ENCODE results near the gene PEX14.

The PEX14 gene

DNA sequence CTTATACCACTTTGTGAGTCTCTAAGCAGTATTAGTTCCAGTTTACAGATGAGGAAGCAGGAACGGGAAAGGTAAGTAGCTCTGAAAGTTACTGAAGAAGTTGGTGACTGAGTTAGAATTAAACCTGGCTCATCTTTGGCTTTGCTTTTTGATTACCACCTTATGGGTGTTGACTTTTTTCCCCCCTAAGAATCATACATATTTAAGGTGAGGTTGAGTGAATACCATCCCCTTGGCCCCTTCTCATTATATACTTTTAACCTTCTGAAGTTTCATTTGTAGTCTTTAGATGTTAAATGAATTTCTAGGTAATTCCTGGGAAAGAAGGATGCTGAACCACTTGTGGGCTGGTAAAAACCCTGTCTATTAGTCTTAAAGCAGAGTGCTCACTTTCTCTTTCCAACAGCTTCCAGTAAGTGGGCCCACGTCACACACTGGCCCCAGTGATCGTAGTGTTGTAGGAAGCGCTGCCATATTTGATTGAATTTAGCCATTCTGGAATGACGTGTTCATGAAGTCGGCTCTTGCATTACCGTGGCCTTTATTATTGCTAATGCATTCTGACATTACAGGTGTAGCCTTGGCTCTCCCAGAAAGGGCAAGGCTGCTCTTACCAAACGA, 46.9 kb downstream of the PEX14 start:
- no peak for DNase-seq

DNA sequence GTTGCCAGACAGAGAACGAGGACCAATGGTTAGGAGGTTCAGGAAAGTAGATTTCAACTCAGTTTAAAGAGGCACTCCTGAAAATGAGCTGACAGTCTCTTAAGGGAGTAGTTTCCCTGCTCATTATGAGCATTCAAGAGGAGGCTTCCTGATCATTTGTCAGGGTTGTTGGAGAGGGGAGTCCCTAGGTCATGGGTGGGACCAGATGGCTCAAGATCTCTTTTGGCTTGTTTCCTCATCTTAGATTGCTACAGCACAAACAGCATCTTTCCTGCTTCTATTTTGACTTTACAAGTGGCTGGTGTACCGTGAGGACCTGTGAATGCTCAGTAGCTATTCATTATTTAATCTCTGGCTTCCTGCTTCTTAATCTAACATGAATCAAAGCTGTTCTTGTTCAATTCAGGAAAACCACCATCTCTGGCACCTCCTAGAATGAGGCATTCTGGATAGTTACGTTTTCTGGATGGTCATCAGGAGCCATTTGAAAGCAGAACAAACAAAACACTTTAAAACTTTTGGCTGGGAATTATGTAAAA, 47.6 kb downstream of the PEX14 start:
- no peak for DNase-seq

DNA sequence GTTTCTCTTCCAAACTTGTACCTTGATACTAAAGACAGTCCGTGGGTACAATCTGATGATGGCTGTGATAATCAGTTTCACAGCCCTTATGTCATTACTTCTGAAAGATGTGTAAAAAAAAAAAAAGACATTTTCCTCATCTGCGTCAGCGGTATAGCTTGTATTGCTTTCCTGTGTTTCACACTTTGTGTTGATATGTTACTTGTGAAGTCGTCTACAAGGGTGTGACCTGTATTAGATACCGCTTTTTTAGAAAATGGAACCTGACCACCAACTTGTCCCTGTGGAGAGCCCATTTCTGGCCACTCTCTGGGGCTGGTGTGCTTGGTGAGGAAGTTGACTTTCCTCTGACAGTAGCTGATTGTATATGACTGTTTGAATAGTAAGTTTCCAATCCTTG, 50.5 kb downstream of the PEX14 start:
- DNase-seq = no peak

DNA sequence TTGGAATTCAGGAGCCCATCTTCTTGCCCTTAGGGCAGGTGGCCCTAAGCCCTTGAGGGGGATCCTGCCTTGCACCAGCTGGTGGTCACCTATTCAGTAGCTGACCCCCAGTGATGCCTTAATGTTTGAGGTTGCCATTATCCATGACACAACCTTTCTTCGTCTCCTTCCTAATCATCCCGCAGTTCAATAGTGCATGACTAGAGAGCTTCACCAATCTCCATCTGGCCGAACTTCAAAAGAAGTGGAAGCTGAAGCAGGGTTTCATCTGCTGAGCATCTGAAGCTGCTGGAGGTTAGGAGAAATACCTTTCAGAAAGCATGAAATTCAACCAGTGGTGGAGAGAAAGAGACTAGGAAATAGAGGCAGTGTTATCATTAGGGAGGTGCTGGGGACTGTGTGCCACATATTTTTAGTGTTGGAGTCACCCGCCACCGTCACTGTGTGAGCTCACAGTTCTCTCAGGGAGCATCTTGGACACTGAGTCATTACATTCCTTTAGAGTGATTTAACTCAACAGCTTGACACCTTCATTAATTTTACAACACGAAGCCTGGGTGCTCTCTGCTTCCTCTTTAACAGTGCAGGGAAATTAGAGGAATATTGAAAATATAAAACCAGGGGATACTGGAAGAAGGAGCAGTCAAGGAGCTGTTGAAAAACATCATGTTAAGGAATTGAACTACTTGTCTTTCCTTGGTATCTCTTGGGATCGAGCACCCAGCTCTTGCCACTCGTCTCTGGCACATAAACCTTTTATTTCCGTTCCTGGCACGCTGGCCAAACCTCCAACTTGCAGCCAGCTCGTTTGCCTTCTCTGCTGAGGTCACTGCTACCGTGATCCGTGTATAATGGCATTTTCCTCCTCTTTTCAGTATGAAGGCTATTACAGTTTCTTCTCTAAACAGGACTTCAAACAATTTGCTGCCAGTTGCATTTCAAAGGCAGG, 53.6 kb downstream of the PEX14 start:
- no peak for DNase-seq

DNA sequence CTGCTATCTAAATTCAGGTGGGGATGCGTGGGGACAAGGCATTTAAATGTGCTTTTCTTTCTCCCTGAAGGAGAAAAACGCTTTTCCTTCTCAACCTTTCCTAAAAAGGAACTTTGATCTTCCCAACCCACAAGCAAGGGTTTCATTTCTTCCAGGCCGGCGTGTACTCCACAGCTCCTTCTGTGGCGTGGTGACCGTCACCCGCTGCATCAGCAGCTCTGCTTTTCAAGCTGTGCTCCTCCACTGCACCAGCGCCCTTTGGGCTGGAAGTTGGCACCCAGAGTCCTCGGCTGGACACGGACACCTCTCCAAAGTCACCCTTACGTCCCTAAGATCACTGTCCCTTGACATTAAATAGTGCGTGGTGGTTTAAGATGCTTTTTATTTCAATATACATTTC, 54.3 kb downstream of the PEX14 start:
- no peak for DNase-seq

DNA sequence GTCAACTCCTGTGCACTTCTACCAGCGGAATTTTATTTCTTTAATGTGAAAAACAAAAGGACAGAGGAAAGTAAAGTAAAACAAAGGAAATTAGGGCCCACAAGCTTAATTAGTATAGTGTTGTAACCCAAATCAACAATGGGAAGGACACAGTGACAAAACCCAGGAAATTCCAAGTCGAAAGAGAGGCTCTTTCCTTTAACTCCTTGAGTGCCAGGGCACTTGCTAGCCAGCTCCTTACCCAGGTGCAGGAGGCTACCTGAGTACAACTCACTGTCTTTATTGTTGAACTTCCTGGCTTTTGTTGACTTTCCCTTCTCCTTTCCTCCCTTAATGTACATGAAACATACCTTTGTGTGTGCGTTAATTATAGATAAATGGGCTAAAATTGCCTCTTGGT, 55.0 kb downstream of the PEX14 start:
- DNase-seq = no peak

DNA sequence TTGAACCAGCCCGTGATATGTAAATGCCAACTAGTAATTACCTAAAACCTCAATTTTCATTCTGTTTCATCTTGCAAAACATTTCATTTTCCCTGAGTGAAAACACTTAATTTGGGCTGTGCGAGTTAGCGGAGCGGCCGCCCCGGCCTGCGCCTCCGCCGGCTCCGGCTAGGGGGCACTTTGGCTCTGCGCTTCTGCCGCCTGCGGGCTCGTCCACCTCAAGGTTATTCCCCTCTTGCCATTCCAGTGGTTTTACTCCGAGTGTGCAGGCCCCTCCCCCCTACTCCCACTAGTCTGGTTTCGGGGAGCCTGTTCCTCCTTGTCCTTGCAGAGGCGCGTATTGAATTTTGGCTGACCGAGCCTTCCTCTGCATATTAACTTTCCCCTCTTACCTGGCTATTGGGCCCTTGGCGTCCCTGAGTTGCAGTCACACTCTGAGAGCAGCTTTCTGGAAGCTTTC, 55.6 kb downstream of the PEX14 start:
- DNase-seq = no peak

DNA sequence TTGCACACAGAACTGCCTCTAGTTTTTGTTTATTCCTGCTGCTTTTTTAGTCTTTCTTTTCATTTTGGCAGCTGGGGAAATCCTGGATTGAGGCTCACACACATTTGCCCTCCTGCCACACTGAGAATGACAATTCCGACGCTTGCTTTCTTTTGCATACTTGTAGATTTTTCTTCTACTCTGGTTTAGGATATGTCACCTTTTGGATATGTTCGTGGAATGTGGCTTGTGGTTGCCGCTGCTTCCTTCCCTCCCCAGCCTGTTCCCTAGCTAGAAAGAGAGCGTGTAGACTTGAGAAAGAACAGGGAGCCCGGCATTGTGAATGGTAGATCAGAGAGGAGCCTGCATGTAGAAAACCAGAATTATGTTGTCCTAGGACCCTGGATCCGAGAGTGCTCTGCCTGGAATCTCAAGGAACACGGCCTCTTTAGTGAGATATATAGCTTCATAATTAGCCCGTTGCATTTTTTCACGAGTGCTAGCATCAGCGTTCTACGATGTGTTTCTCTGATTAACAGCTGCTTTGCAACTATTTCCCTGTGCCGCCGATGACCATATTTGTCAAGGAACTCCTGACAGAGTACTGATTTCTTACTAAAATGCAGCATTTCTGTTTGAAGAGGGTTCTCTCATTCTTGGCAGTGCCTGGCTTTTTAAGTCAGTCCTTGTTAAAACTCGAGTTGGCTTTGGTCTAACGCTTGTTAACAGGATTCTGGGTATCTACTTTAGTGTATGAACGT, 56.2 kb downstream of the PEX14 start:
- no peak for DNase-seq

DNA sequence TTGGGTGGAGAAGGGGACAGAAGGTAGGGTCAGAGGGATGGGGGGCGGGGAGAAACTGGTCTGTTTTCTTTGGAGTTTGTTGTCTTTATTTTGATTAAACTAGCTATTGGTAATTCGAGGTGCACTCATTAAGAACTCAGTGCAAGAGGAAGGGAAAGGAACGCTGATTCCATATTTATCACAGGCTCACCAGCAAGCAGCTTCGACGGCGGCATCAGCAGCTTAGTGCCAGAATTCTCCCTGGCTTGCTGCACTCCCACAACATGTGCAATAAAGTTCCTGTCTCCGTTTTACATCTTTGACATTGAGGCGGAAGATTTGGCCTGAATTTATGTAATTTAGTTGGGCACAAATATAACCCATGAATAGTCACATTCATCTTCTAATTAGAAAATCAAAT, 57.6 kb downstream of the PEX14 start:
- DNase-seq = no peak

DNA sequence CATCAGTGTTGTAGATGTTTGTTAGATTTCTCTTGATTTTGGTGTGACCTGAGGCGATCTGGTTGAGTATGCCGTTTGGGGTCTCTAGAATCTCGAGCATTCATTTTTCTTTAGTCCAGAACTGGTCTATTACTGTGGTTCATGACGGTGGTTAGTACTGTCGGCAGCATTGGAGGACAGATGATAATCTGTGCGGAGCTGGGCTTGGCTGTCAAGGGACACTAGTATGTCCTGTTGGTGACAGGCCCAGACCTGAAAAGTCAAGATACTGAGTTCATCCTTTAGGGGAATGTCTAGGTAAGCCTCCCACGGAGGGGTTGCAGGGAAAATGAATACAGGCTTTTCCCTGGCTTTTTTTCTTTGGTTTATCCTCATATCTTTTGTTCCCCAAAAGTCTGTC, 59.8 kb downstream of the PEX14 start:
- DNase-seq = no peak

DNA sequence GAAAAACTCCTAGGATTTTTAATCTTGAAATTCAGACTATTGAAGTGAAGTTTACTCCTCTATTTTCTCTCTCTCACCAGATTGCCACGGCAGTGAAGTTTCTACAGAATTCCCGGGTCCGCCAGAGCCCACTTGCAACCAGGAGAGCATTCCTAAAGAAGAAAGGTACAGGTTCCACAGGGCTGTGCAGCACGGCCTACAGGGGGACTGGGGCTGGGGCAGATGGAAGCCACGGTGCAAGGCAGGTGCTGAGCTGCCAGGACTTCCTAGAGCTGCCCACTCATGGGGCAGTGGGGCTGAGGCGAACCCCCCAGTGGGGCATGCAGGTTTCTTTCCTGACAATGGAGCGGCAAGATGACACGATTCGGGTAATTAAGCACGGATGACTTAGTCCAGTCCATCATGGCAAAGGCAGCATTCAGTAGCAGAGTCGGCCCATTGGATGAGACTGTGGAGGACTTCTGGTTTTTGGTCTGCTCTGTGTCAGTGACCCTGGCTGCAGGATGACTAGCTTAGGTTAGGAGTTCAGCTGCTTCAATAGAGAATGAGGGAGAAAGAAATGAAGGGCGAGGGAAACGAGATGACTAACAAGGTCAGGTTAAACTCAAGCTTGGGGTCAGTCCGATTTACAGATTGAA, 61.5 kb downstream of the PEX14 start:
- no peak for DNase-seq

DNA sequence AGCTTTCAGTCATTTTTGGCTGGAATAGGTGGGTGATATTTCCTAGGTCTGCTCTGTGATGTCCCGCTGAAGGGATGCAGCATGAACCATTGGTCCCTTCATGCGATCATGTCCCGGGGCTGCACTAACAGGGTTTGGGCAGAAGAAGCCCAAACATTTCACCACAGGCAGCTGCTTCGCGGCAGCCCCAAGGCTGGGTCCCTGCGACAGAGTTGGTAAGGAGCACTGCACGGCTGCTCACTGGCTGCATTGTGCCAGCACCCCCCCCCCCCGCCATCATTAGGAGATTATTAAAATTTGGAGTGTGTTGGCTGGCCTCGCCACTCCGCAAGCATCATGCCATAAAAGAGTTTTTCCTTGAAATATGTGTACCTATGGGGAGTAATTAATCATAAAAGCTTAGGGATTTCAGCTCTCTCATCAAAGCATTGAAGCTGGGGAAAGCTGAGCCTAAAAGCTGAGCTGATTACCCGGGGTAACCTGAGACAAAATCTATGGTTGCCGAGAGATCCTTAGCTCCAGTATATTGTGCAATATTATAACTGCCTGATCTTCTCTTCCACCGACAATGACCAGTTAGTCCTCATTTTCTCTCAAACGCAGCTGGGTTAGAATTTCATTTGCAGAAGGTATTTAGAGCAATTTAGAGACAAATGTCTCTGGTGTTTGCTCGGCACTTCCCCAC, 62.5 kb downstream of the PEX14 start:
- DNase-seq = no peak

DNA sequence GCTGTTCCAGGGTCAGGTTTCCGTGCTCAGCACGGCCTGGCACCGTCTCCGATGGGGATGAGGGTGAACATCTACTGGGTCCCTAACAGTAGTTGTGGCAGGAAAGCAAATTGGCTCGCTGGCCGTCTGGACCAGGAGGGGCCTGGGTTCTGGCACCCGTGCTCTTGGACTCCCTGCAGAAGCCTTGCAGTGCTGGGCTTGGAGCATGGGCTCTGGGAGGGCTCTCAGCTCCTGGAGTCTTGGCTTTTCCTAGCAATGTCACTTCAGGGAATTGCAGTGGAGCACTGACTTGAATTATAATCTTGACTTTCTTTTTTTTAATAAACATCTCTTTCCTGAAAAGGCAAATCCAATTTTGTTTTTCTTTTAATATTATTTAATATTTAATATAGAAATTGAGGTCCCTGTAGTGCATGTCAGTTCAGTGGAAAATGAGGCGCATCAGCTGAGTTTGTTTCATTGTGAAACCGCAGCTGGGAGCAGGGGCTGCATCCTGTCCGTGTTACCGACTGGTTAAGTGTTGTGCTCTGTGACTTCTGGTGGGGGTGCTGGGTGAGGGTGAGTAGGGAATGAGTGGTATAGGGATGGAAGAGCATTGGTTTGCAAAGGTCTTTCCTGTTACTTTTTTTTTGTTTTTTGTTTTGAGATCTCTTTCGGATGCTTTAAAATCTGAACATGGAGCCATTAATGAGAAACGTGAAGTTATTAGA, 64.1 kb downstream of the PEX14 start:
- DNase-seq = no peak

DNA sequence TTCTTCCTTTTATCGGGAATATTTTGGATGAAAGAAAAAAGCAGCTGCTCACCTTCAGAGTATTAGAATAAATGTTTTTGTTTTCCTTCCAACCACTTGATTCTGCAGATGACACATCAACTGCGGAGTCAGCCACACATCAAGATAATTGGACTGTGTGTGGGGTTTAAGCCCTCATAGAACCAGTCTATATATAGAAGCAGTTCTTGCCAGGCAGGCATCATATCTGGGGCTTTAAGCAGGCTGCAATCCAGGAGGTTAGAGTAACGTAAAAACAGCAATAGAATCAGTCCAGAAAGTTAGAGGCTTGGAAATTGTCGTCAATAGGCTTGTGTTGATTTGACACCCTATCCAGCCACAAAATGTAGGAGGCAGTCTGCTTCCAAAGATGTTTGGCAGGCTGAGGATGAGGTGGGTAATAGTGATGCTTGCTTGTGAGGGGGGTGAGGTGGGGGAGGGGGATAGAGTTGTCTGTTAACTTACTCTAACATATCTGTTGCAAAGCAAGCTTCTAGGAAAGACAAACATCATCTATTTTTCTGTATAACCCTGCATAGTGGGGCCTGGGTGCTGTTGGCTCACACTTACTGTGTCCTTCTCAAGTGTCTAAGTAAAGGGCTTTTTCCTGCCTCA, 64.8 kb downstream of the PEX14 start:
- no peak for DNase-seq

DNA sequence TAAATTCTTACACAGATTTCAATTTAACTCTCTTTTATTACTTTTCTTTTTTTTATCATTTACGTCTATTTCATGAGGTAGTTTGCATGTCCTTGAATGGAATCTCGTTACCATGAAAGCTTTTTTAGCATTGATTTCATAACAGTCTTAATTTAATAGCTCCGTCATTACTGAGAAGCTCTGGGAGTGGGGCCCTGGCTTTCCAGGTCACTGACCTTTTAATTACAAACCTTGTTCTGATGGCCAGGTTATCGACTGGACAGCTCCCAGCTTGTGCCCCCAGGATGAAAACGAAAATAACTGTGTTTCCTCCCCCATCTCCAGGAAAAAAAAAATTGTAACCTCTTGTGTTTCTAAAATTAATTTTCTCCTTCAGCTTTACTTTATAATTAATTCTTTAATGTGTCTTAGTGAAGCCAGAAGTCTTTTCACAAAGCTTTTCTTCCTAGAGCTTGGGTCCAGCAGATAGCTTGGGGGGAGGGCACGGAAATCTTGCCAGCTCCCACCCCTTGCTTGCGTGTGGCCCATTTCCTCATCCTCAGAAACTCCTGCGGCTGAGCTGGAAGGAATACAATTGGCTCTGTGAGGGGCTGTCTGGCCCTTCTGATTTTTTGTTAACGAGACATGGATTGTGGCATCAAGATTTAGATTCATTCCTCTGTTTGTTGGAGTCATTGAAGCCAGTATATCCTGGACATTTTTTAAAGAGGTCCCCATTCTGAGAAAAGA, 65.7 kb downstream of the PEX14 start:
- no peak for DNase-seq

DNA sequence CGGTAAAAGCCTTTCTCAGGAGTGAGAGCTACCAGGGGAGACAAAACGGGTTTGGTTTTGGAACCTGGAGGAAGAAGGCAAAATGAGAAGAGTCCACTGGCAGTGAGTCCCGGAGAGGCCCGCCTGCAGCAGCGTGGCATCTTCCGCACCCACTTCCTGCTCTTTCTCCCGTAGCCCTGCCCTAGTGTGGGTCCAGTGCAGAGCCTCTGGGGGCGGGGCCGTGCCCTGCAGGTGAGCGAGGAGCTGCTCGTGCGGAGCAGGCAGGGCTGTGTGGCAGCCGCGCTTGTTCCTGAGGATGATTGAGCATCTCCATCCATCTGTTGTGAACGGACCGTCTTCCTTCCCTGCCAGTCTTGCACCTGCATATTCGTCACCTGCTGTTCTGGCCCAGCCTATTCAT, 66.5 kb downstream of the PEX14 start:
- DNase-seq = no peak

DNA sequence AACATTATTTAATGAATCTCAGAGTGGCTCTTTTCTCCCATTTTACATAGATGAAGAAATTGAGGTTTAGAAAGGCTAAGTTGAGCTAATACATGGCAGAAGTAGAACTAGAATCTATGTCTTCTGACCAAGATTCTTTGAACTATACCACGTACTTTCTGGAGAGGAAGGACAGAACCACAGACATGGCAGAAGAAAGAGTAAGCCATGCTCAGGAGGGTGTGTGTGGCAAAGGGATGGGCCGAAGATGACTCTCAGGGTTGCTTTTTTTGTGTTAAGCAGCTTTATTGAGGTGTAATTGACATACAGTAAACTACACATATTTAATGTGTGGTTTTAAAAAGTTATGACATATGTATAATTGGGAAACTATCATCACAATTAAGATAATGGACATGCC, 69.5 kb downstream of the PEX14 start:
- no peak for DNase-seq

DNA sequence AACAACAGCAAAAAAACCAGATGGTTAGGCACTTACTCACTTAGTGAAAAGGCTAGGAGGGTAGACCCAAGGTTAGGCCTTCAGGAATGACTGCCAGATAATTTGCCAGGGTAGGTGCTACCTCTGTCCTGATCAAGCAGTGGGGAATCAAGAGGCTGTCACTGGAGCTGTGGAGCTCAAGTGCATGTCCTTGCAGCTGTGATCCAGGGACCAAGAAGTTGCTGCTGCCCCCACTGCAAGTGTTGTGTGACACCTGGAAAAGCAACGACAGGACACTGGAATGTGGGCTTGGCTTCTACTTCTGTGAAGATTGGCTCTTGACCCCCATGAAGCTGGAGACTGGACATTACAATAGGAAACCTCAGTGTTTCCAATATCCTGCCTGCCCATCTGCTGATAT, 72.1 kb downstream of the PEX14 start:
- no peak for DNase-seq

DNA sequence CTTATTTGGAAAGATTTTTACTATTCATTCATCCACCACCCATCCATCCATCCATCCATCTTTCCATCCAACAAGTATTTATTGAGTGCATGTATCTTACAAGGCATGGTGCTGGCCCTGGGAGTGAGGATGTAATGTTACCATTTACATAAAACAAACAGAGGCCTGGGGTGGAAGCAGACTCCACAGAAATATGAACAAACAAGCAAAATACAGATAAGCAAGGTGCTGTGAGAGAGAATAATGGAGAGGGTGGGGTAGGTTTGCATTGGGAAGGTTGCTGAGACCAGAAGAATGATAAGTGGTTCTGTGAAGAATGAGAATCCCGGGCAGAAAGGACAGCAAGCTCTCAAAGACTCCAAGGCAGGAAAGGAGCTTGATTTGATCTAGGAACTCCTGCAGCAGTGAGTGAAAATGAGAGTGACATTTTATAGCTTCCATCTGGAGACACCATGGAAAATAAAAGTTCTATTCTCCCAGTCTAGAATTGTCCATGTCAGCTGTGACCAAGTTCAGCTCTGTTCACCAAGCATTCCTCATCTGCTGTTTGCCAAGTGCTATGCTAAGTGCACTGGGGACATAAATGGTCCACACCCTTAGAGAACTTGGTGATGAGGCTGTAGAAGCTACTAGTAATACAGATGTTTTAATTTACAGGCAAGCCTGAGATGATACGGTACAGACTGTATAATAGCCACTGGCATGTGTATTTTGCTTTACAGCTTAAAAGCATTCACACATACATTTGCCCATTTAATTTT, 75.3 kb downstream of the PEX14 start:
- DNase-seq = no peak

DNA sequence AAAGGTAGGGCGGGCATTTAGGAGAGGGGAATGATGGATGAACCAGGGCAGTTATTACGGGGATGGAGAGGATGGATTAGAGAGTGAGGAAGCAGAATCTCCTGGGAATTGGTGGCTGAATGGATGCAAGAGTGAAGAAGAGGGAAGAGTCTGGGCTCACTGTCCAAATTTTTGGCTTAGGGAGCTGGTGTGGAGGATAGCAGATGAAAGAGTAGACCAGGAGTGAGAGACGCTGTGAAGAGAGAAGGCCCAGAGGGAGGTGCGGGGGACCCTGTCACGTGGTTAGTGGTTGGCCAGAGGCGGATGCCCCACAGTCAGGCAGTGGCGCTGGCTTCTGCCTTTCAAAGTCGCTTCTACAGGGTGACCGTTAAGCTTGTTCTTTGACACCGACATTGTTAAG, 78.4 kb downstream of the PEX14 start:
- DNase-seq = no peak
